HCT116 (cell line): ENCODE results near the gene TIGD2. TPM values are rescaled to one million over a fixed set of nuclear protein-coding genes. Genes with fewer than 3 reads are reported as not detected.

Experiments used
- ATAC-seq: fragments of 200-7000 bp; cut with Tn5 transposase; 2 replicates; pipeline ENCODE4 v1.9.1; 2020; ENCODE audit warnings: mild to moderate bottlenecking, moderate library complexity
- BruUV-seq: library from RNA; stranded (reverse); fragments of 400-500 nt; replicated peaks from 2 replicates; lab custom pipeline; 2021; lab: Mats Ljungman, UMichigan
- CTCF ChIA-PET: fragments of 300-600 bp; sonication (Branson Sonifier 250); formaldehyde crosslinking; loops from one replicate; lab custom pipeline; 2021; ENCODE audit warnings: antibody characterized with exemption; lab: Charles Lee
- POLR2A ChIA-PET: fragments of 300-600, 350-600 bp; sonication (Branson Sonifier 250); formaldehyde crosslinking; loops from one replicate; lab custom pipeline; 2021; ENCODE audit warnings: antibody characterized with exemption; lab: Charles Lee
- RAD21 ChIA-PET, 2 experiments: fragments of 300-600 bp; sonication (Branson Sonifier 250); formaldehyde crosslinking; loops; one replicate each; lab custom pipeline; 2023; ENCODE audit warnings: low total read pairs in 2 of 2; ENCODE audit not compliant: uncharacterized antibody in 2 of 2, unreplicated experiment in 2 of 2, low non-redundant PET in 1 of 2; lab: Charles Lee
- DNase-seq: peaks from one replicate; pipeline ENCODE4 v3.0.0-alpha.2; 2010; ENCODE audit warnings: low read depth, low spot score
- H2AFZ ChIP-seq: fragments of 200-600 bp; shearing (Covaris generic), sonication (generic); 2 replicates; pipeline ENCODE4 v1.6.1; 2017; ENCODE audit warnings: low read depth, mixed run types, mixed read lengths, antibody characterized with exemption, low read length; ENCODE audit not compliant: poor library complexity, severe bottlenecking
- H3K27ac ChIP-seq: 2 replicates; pipeline ENCODE4 v1.5.1; 2012; ENCODE audit warnings: low read depth, low read length
- H3K27me3 ChIP-seq: fragments of 200-600 bp; sonication (generic); 2 replicates; pipeline ENCODE4 v1.6.1; 2016; ENCODE audit warnings: mixed run types, low read length, mixed read lengths; ENCODE audit not compliant: insufficient read depth
- H3K36me3 ChIP-seq, 2 experiments: fragments of 200-500 bp in 1 of 2; fragments of 200-600 bp in 1 of 2; sonication (Bioruptor generic) in 1 of 2; sonication (generic) in 1 of 2; 2 replicates each; pipeline versions ENCODE4 v1.5.1 to v1.6.1; 2014 to 2016; ENCODE audit warnings: low read length in 2 of 2, inconsistent platforms in 1 of 2, mixed read lengths in 1 of 2, mixed run types in 1 of 2; ENCODE audit not compliant: insufficient read depth in 2 of 2, control insufficient read depth in 1 of 2
- H3K4me1 ChIP-seq, 2 experiments: fragments of 200-600 bp in 1 of 2; sonication (generic) in 1 of 2; 2 replicates each; pipeline versions ENCODE4 v1.5.1 to v1.6.1; 2012 to 2017; ENCODE audit warnings: low read length in 2 of 2, inconsistent platforms in 1 of 2, mild to moderate bottlenecking in 1 of 2, mixed read lengths in 1 of 2, mixed run types in 1 of 2, moderate library complexity in 1 of 2; ENCODE audit not compliant: insufficient read depth in 2 of 2, control insufficient read depth in 1 of 2
- H3K4me2 ChIP-seq: fragments of 200-600 bp; sonication (generic); 2 replicates; pipeline ENCODE4 v1.6.1; 2017; ENCODE audit warnings: mixed run types, low read length, mixed read lengths
- H3K4me3 ChIP-seq, 2 experiments: fragments of 200-600 bp in 1 of 2; sonication (generic) in 1 of 2; replicated peaks in 1 of 2; 2 replicates each; pipeline ENCODE4 v1.5.1; 2011 to 2016; ENCODE audit warnings: low read length in 2 of 2, control low read depth in 1 of 2, low read depth in 1 of 2, mild to moderate bottlenecking in 1 of 2, mixed read lengths in 1 of 2, mixed run types in 1 of 2
- H3K79me2 ChIP-seq: fragments of 200-600 bp; sonication (generic); 2 replicates; pipeline ENCODE4 v1.6.1; 2017; ENCODE audit warnings: mild to moderate bottlenecking, mixed run types, low read length, moderate library complexity, mixed read lengths; ENCODE audit not compliant: insufficient read depth
- H3K9ac ChIP-seq: fragments of 200-600 bp; sonication (generic); 2 replicates; pipeline ENCODE4 v1.6.1; 2016; ENCODE audit warnings: low read length, mixed read lengths
- H3K9me2 ChIP-seq: fragments of 200-600 bp; sonication (generic), shearing (Covaris generic); 2 replicates; pipeline ENCODE4 v1.6.1; 2017; ENCODE audit warnings: mixed run types, mild to moderate bottlenecking, moderate library complexity; ENCODE audit not compliant: insufficient read depth
- H3K9me3 ChIP-seq, 2 experiments: fragments of 200-500 bp in 1 of 2; fragments of 200-600 bp in 1 of 2; sonication (Bioruptor generic) in 1 of 2; sonication (generic) in 1 of 2; 2 replicates each; pipeline ENCODE4 v1.6.1; 2014 to 2017; ENCODE audit warnings: low read length in 2 of 2, mixed read lengths in 2 of 2, inconsistent platforms in 1 of 2, low read depth in 1 of 2, mild to moderate bottlenecking in 1 of 2, mixed run types in 1 of 2, moderate library complexity in 1 of 2; ENCODE audit not compliant: control insufficient read depth in 1 of 2, insufficient read depth in 1 of 2
- H4K20me1 ChIP-seq: fragments of 200-600 bp; sonication (generic), shearing (Covaris generic); 2 replicates; pipeline ENCODE4 v1.6.1; 2017; ENCODE audit warnings: mixed run types, mild to moderate bottlenecking, moderate library complexity; ENCODE audit not compliant: insufficient read depth
- CEBPB ChIP-seq: IDR thresholded peaks from 2 replicates; pipeline ENCODE4 v1.6.1; 2012; ENCODE audit warnings: low read depth
- EZH2 ChIP-seq: fragments of 200-600 bp; sonication (generic); IDR thresholded peaks from 2 replicates; pipeline ENCODE4 v1.6.1; 2017; ENCODE audit warnings: antibody characterized with exemption, mixed run types
- POLR2A ChIP-seq: IDR thresholded peaks from 2 replicates; pipeline ENCODE4 v1.7.0; 2011; ENCODE audit warnings: borderline replicate concordance; ENCODE audit not compliant: insufficient read depth, insufficient read length; ENCODE audit errors: extremely low read depth
- POLR2AphosphoS5 ChIP-seq: IDR thresholded peaks from 2 replicates; pipeline ENCODE4 v1.6.1; 2011; ENCODE audit warnings: mild to moderate bottlenecking, low read depth, low read length, moderate library complexity
- RAD21 ChIP-seq: IDR thresholded peaks from 2 replicates; pipeline ENCODE4 v1.6.1; 2012; ENCODE audit warnings: low read depth, mild to moderate bottlenecking
- ZFX ChIP-seq: fragments of 450-650 bp; IDR thresholded peaks from 2 replicates; pipeline ENCODE4 v1.6.1; 2017
- intact Hi-C: fragments of 100-400 bp; cut with micrococcal nuclease; formaldehyde crosslinking; loops from 2 replicates; pipeline ENCODE4 v1.10.0; 2022
- total RNA-seq: library from RNA; stranded (reverse); gene quantifications from one replicate; pipeline ENCODE4 v1.2.1, GENCODE V29; 2021; ENCODE audit not compliant: unreplicated experiment
- TF ChIP-seq, protein P1 (sequence below): IDR thresholded peaks from 2 replicates; pipeline ENCODE4 v1.6.1; 2012
- TF ChIP-seq, protein P2 (sequence below): IDR thresholded peaks from 2 replicates; pipeline ENCODE4 v1.6.1; 2012; ENCODE audit warnings: low read depth

TIGD2 gene
- total RNA-seq, 1 experiment from 2014 or later, result 10.3 TPM

DNA sequence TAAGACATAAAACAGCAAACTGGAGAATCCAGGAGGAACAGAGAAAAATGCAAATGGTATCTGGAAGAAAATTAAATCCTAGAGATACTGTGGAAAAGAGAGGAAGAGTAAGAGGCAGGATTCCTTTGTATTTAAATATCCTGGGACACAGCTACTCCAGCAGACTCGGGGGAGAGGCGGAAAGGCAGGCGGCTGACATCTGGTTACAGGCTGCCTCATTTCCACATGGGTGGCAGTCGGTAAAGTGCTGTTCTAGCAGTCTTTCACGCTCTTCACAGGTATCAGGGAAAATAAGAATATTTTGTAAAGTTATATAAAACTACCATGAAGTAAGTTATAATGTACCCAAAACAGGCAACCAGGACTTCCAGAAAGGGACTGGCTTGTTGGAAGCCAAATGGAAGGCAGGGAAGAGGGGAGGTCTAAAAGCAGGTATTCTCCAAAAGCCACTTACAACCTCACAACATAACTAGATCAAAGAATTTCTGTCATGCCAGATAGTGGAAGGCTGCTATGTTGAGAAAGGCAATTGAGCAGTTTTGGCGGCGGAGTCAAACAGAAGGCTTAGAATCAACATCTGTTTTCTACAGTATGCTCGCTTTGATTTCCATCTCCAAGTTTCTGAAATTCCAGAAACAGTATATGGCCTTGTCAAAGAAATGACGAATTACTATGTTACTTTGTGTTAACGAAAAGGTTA lies 1.3 kb upstream of the TIGD2 start:
- ATAC-seq, result no peak
- H3K4me3 ChIP-seq, result no peak overlapping the region
- no peak overlapping the region for H3K9ac ChIP-seq
- H3K79me2 ChIP-seq, result peaks cover 7% of the 10 kb centered on the region; the same call in 1 of the 2 replicates
- no TSS peak for BruUV-seq
- DNase-seq, result no peak
- CTCF ChIA-PET, result no interaction called here
- H4K20me1 ChIP-seq, result no peaks in the 10 kb centered on the region
- TF ChIP-seq, protein P1, sequence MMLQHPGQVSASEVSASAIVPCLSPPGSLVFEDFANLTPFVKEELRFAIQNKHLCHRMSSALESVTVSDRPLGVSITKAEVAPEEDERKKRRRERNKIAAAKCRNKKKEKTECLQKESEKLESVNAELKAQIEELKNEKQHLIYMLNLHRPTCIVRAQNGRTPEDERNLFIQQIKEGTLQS, result no peak
- TF ChIP-seq RAD21 (no peak), CEBPB (no peak), POLR2AphosphoS5 (no peak), ZFX (no peak), EZH2 (no peak), POLR2A (no peak)
- TF ChIP-seq, protein P2, sequence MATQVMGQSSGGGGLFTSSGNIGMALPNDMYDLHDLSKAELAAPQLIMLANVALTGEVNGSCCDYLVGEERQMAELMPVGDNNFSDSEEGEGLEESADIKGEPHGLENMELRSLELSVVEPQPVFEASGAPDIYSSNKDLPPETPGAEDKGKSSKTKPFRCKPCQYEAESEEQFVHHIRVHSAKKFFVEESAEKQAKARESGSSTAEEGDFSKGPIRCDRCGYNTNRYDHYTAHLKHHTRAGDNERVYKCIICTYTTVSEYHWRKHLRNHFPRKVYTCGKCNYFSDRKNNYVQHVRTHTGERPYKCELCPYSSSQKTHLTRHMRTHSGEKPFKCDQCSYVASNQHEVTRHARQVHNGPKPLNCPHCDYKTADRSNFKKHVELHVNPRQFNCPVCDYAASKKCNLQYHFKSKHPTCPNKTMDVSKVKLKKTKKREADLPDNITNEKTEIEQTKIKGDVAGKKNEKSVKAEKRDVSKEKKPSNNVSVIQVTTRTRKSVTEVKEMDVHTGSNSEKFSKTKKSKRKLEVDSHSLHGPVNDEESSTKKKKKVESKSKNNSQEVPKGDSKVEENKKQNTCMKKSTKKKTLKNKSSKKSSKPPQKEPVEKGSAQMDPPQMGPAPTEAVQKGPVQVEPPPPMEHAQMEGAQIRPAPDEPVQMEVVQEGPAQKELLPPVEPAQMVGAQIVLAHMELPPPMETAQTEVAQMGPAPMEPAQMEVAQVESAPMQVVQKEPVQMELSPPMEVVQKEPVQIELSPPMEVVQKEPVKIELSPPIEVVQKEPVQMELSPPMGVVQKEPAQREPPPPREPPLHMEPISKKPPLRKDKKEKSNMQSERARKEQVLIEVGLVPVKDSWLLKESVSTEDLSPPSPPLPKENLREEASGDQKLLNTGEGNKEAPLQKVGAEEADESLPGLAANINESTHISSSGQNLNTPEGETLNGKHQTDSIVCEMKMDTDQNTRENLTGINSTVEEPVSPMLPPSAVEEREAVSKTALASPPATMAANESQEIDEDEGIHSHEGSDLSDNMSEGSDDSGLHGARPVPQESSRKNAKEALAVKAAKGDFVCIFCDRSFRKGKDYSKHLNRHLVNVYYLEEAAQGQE, result no peak
- H3K36me3 ChIP-seq, result 0 out of 4 replicates have a peak, but pooled peaks cover 0 to 7% of the 10 kb centered on the region in 2 experiments
- intact Hi-C loops, result loop anchor here (2.0 kb wide), 1 partner anchor 291 kb away; no protein-coding TSS in a partner anchor
- H3K9me2 ChIP-seq, result no peaks in the 10 kb centered on the region
- H3K27ac ChIP-seq, result no peak overlapping the region
- RAD21 ChIA-PET, result no interaction called here
- peaks cover 3 to 18% of the 10 kb centered on the region in 2 experiments; a peak in 3 of 4 replicates for H3K4me1 ChIP-seq
- H2AFZ ChIP-seq, result no peak overlapping the region
- no peak overlapping the region for H3K4me2 ChIP-seq
- H3K27me3 ChIP-seq, result no peaks in the 10 kb centered on the region
- POLR2A ChIA-PET, result no interaction called here
- H3K9me3 ChIP-seq, result 0 out of 4 replicates have a peak, but pooled peaks cover 0 to 4% of the 10 kb centered on the region in 2 experiments
